H1 (cell line): ENCODE data around the gene MMP20. TPM values are rescaled to one million over a fixed set of nuclear protein-coding genes. Genes with fewer than 3 reads are reported as not detected.

Experiments used
- CTCF ChIA-PET: fragments of 300-600 bp; sonication (Branson Sonifier 250); formaldehyde crosslinking; loops from one replicate; lab custom pipeline; 2021; ENCODE audit not compliant: partially characterized antibody; lab: Charles Lee
- POLR2A ChIA-PET: fragments of 300-600 bp; sonication (Branson Sonifier 250); formaldehyde crosslinking; loops from one replicate; lab custom pipeline; 2021; ENCODE audit warnings: inconsistent platforms; ENCODE audit not compliant: partially characterized antibody; lab: Charles Lee
- DNase-seq, 2 experiments: peaks; one replicate each; pipeline versions ENCODE4 v3.0.0 to v3.0.0-alpha.2; 2010 to 2022; ENCODE audit warnings: low spot score in 2 of 2, low read depth in 1 of 2, mixed read lengths in 1 of 2
- FAIRE-seq: peaks from 2 replicates; lab custom pipeline; 2011; peaks lifted over from hg19 to GRCh38; lab: Jason Lieb, UNC
- H2AFZ ChIP-seq: 2 replicates; pipeline ENCODE4 v1.8.1; 2012; ENCODE audit warnings: low read length, inconsistent platforms
- H2AK5ac ChIP-seq: 2 replicates; pipeline ENCODE4 v1.6.1; 2013; ENCODE audit warnings: low read depth, low read length
- H2BK120ac ChIP-seq: replicated peaks from 2 replicates; pipeline ENCODE3; 2013; ENCODE audit warnings: low read depth, low read length, inconsistent platforms
- H2BK12ac ChIP-seq: 2 replicates; pipeline ENCODE4 v1.6.1; 2013; ENCODE audit warnings: low read depth, low read length
- H2BK15ac ChIP-seq: 2 replicates; pipeline ENCODE4 v1.6.1; 2013; ENCODE audit warnings: low read length
- H2BK20ac ChIP-seq: 2 replicates; pipeline ENCODE4 v1.6.1; 2013; ENCODE audit warnings: low read length
- H2BK5ac ChIP-seq: 2 replicates; pipeline ENCODE4 v1.6.1; 2013; ENCODE audit warnings: low read depth, low read length
- H3K14ac ChIP-seq: 2 replicates; pipeline ENCODE4 v1.6.1; 2013; ENCODE audit warnings: inconsistent platforms; ENCODE audit not compliant: insufficient read length
- H3K18ac ChIP-seq: 2 replicates; pipeline ENCODE4 v1.6.1; 2013; ENCODE audit warnings: low read length; ENCODE audit errors: extremely low read depth
- H3K23ac ChIP-seq: 2 replicates; pipeline ENCODE4 v1.6.1; 2013; ENCODE audit warnings: inconsistent platforms; ENCODE audit not compliant: insufficient read length
- H3K23me2 ChIP-seq: 2 replicates; pipeline ENCODE4 v1.6.1; 2013; ENCODE audit warnings: low read depth, low read length
- H3K27ac ChIP-seq: 2 replicates; pipeline ENCODE4 v1.6.1; 2011; ENCODE audit warnings: low read depth, low read length, inconsistent platforms
- H3K27me3 ChIP-seq, 4 experiments: replicated peaks in 1 of 4; 1 replicate in 1 of 4; 2 replicates in 3 of 4; pipeline versions ENCODE4 v1.6.1 to v1.8.1; 2011 to 2013; ENCODE audit warnings: low read length in 3 of 4, mild to moderate bottlenecking in 3 of 4, inconsistent platforms in 2 of 4, mixed read lengths in 2 of 4, moderate library complexity in 1 of 4; ENCODE audit not compliant: control insufficient read depth in 3 of 4, insufficient read depth in 3 of 4; ENCODE audit errors: extremely low read depth in 1 of 4
- H3K36me3 ChIP-seq, 4 experiments: 2 replicates each; pipeline versions ENCODE4 v1.6.1 to v1.8.1; 2011 to 2013; ENCODE audit warnings: mild to moderate bottlenecking in 4 of 4, low read length in 3 of 4, moderate library complexity in 2 of 4, control low read depth in 1 of 4, inconsistent platforms in 1 of 4; ENCODE audit not compliant: insufficient read depth in 4 of 4, control insufficient read depth in 2 of 4
- H3K4ac ChIP-seq: replicated peaks from 2 replicates; pipeline ENCODE3; 2013; ENCODE audit warnings: low read length, low read depth, mixed read lengths, inconsistent platforms; ENCODE audit not compliant: insufficient read length
- H3K4me1 ChIP-seq, 4 experiments: replicated peaks in 1 of 4; 1 replicate in 1 of 4; 2 replicates in 3 of 4; pipeline versions ENCODE4 v1.6.1 to v1.8.1; 2011 to 2013; ENCODE audit warnings: low read length in 3 of 4, inconsistent platforms in 2 of 4, mixed read lengths in 1 of 4; ENCODE audit not compliant: insufficient read depth in 4 of 4, control insufficient read depth in 3 of 4
- H3K4me2 ChIP-seq, 2 experiments: 2 replicates each; pipeline versions ENCODE4 v1.6.1 to v1.8.1; 2011 to 2013; ENCODE audit warnings: low read depth in 2 of 2, low read length in 2 of 2, control low read depth in 1 of 2, inconsistent platforms in 1 of 2, mild to moderate bottlenecking in 1 of 2; ENCODE audit not compliant: insufficient read depth in 1 of 2
- H3K4me3 ChIP-seq, 4 experiments: fragments of 200-600, 300-600 bp in 1 of 4; sonication (generic), shearing (Covaris generic), sonication (Bioruptor Twin) in 1 of 4; 2 replicates each; pipeline versions ENCODE4 v1.5.1 to v1.8.1; 2011 to 2016; ENCODE audit warnings: low read length in 4 of 4, low read depth in 3 of 4, control low read depth in 2 of 4, inconsistent platforms in 2 of 4, mild to moderate bottlenecking in 2 of 4, mixed read lengths in 1 of 4, moderate library complexity in 1 of 4; ENCODE audit not compliant: insufficient read depth in 2 of 4; ENCODE audit errors: extremely low read depth in 1 of 4
- H3K56ac ChIP-seq: replicated peaks from 2 replicates; pipeline ENCODE3; 2013; ENCODE audit warnings: low read depth, mild to moderate bottlenecking, mixed read lengths, low read length, inconsistent platforms; ENCODE audit not compliant: insufficient read length
- H3K79me1 ChIP-seq: 2 replicates; pipeline ENCODE4 v1.6.1; 2013; ENCODE audit warnings: low read depth, low read length, control low read depth
- H3K79me2 ChIP-seq, 2 experiments: 2 replicates each; pipeline versions ENCODE4 v1.6.1 to v1.8.1; 2012 to 2013; ENCODE audit warnings: low read length in 2 of 2, mild to moderate bottlenecking in 2 of 2, inconsistent platforms in 1 of 2; ENCODE audit not compliant: insufficient read depth in 2 of 2, control insufficient read depth in 1 of 2
- H3K9ac ChIP-seq, 4 experiments: replicated peaks in 1 of 4; 1 replicate in 1 of 4; 2 replicates in 3 of 4; pipeline versions ENCODE4 v1.6.1 to v1.8.1; 2011 to 2013; ENCODE audit warnings: low read depth in 3 of 4, low read length in 3 of 4, control low read depth in 2 of 4, mild to moderate bottlenecking in 2 of 4, moderate library complexity in 2 of 4, inconsistent platforms in 1 of 4; ENCODE audit errors: extremely low read depth in 1 of 4
- H3K9me3 ChIP-seq, 2 experiments: 2 replicates each; pipeline versions ENCODE4 v1.6.1 to v1.8.1; 2012 to 2013; ENCODE audit warnings: mild to moderate bottlenecking in 2 of 2, moderate library complexity in 2 of 2, control low read depth in 1 of 2, inconsistent platforms in 1 of 2, low read depth in 1 of 2, low read length in 1 of 2, mixed read lengths in 1 of 2; ENCODE audit not compliant: insufficient read depth in 2 of 2
- H4K20me1 ChIP-seq, 2 experiments: replicated peaks in 1 of 2; 2 replicates each; pipeline versions ENCODE3 to v1.8.1; 2011 to 2013; ENCODE audit warnings: inconsistent platforms in 2 of 2, low read length in 2 of 2, mild to moderate bottlenecking in 1 of 2; ENCODE audit not compliant: insufficient read depth in 2 of 2, control insufficient read depth in 1 of 2
- H4K5ac ChIP-seq: 2 replicates; pipeline ENCODE4 v1.6.1; 2013; ENCODE audit warnings: low read length, low read depth, mixed read lengths, inconsistent platforms; ENCODE audit not compliant: insufficient read length
- H4K8ac ChIP-seq: 2 replicates; pipeline ENCODE4 v1.8.0; 2013; ENCODE audit warnings: mild to moderate bottlenecking, moderate library complexity, low read length, inconsistent platforms; ENCODE audit not compliant: insufficient read depth; ENCODE audit errors: extremely low read depth
- H4K91ac ChIP-seq: replicated peaks from 2 replicates; pipeline ENCODE3; 2013; ENCODE audit warnings: low read length, mixed read lengths, inconsistent platforms; ENCODE audit not compliant: insufficient read length
- CBX5 ChIP-seq: fragments of 300-800, 300-1000 bp; sonication (generic); IDR thresholded peaks from 2 replicates; pipeline ENCODE4 v1.7.1; 2016; ENCODE audit warnings: antibody characterized with exemption, low read length, low read depth
- CHD1 ChIP-seq: IDR thresholded peaks from 2 replicates; pipeline ENCODE4 v1.6.1; 2012; ENCODE audit warnings: low read depth, low read length, improper control_type of control experiment
- FOSL1 ChIP-seq: IDR thresholded peaks from 2 replicates; pipeline ENCODE4 v1.6.1; 2011; ENCODE audit warnings: mild to moderate bottlenecking, low read depth, low read length, moderate library complexity; ENCODE audit not compliant: insufficient read depth
- GTF2F1 ChIP-seq: IDR thresholded peaks from 2 replicates; pipeline ENCODE4 v1.6.1; 2012; ENCODE audit warnings: low read depth, low read length, improper control_type of control experiment, borderline replicate concordance
- JUN ChIP-seq: IDR thresholded peaks from 2 replicates; pipeline ENCODE4 v1.6.1; 2011; ENCODE audit warnings: low read depth, mild to moderate bottlenecking, improper control_type of control experiment, low read length
- POU5F1 ChIP-seq: IDR thresholded peaks from 2 replicates; pipeline ENCODE4 v1.6.1; 2011; ENCODE audit warnings: low read depth, mild to moderate bottlenecking, low read length, moderate library complexity
- RAD21 ChIP-seq, 2 experiments: IDR thresholded peaks in 1 of 2; conservative IDR thresholded peaks in 1 of 2; 2 replicates each; pipeline ENCODE4 v1.6.1; 2011; ENCODE audit warnings: low read depth in 2 of 2, low read length in 2 of 2, improper control_type of control experiment in 1 of 2, inconsistent platforms in 1 of 2, mild to moderate bottlenecking in 1 of 2, moderate library complexity in 1 of 2
- SIN3A ChIP-seq, 2 experiments: IDR thresholded peaks in 1 of 2; conservative IDR thresholded peaks in 1 of 2; 2 replicates each; pipeline ENCODE4 v1.6.1; 2011 to 2012; ENCODE audit warnings: low read length in 2 of 2, improper control_type of control experiment in 1 of 2, low read depth in 1 of 2, mild to moderate bottlenecking in 1 of 2
- SRF ChIP-seq: IDR thresholded peaks from 2 replicates; pipeline ENCODE4 v1.6.1; 2011; ENCODE audit warnings: mild to moderate bottlenecking, low read depth, low read length, moderate library complexity
- TAF7 ChIP-seq: optimal IDR thresholded peaks from 2 replicates; pipeline ENCODE3; 2011; ENCODE audit warnings: low read depth, mild to moderate bottlenecking, inconsistent platforms, low read length, moderate library complexity, borderline replicate concordance
- TBP ChIP-seq: IDR thresholded peaks from 2 replicates; pipeline ENCODE4 v1.6.1; 2011; ENCODE audit warnings: low read depth, low read length, improper control_type of control experiment
- WGBS, 2 experiments: shearing (Covaris generic) in 1 of 2; methylation state at CpG; one replicate each; pipeline versions ENCODE4 v1.1.6 to v1.1.7; 2013 to 2015; ENCODE audit warnings: low lambda C conversion rate in 2 of 2, mixed read lengths in 2 of 2, inconsistent platforms in 1 of 2, low coverage in 1 of 2, missing lambda C conversion rate in 1 of 2; ENCODE audit not compliant: insufficient replicate concordance in 2 of 2, insufficient coverage in 1 of 2, insufficient read length in 1 of 2; ENCODE audit errors: extremely low coverage in 1 of 2, missing lambda C conversion rate in 1 of 2; 5-methylcytosine and 5-hydroxymethylcytosine counted together
- polyA plus RNA-seq, 7 experiments: library from polyadenylated mRNA; depleted of rRNA in 3 of 7; stranded (reverse) in 5 of 7; unstranded in 2 of 7; fragments of >200 nt in 5 of 7; fragments of 200-250 nt in 2 of 7; gene quantifications; 1 replicate in 5 of 7; 2 replicates in 1 of 7; 4 replicates in 1 of 7; pipeline versions ENCODE4 v1.2.1 to v1.2.3, GENCODE V29; 2011 to 2013; ENCODE audit warnings: missing spikeins in 2 of 7, mixed read lengths in 2 of 7
- total RNA-seq: library from RNA; stranded (reverse); fragmentation: NEBNext Ultra II Directional; extraction: Animal tissue kit (Norgen Biotek cat#: 25700); gene quantifications from 2 replicates; pipeline ENCODE4 v1.2.1, GENCODE V29; 2021

MMP20 gene
- total and polyA plus RNA-seq, 2 of the 8 experiments (the other 6 are each of a cell fraction or from before 2014, with no cell fraction given) = not detected

- H3K36me3 ChIP-seq = no peaks in the 10 kb centered on the region
- no peaks in the 10 kb centered on the region for H3K79me2 ChIP-seq
- no peaks in the 10 kb centered on the region for H3K23me2 ChIP-seq
- no peaks in the 10 kb centered on the region for H4K20me1 ChIP-seq
- ChIA-PET CTCF (interaction anchor here (0.7 to 5.0 kb wide), 6 partner anchors 9 to 315 kb away, joined by 3 to 33 read pairs (median 7); no protein-coding TSS in a partner anchor), POLR2A (interaction anchor here (1.4 kb wide), 1 partner anchor 10 kb away, joined by 6 read pairs; no protein-coding TSS in a partner anchor)
- H3K4me1 ChIP-seq = peaks cover 0 to 6% (median 1%) of the 10 kb centered on the region in 4 experiments; a peak in 2 of 7 replicates
- no peak overlapping the region for H3K14ac ChIP-seq
- H3K9ac ChIP-seq = no peak overlapping the region
- H2BK20ac ChIP-seq = no peak overlapping the region
- no peak overlapping the region for H4K8ac ChIP-seq
- no peaks in the 10 kb centered on the region for H3K27me3 ChIP-seq
- H3K23ac ChIP-seq = no peak overlapping the region
- FAIRE-seq (no peak), DNase-seq (no peak)
- H3K79me1 ChIP-seq = no peaks in the 10 kb centered on the region
- no peak overlapping the region for H4K5ac ChIP-seq
- no peak overlapping the region for H4K91ac ChIP-seq
- no peak overlapping the region for H2BK12ac ChIP-seq
- H3K9me3 ChIP-seq = no peaks in the 10 kb centered on the region
- H3K56ac ChIP-seq = no peak overlapping the region
- H2AK5ac ChIP-seq = no peak overlapping the region
- no peak overlapping the region for H3K18ac ChIP-seq
- no peak overlapping the region for H3K27ac ChIP-seq
- no peak overlapping the region for H2AFZ ChIP-seq
- H2BK15ac ChIP-seq = no peak overlapping the region
- no peak overlapping the region for H2BK120ac ChIP-seq
- H3K4me3 ChIP-seq = no peak overlapping the region
- no peak overlapping the region for H3K4me2 ChIP-seq
- WGBS, 2 experiments = 78% methylated on average over 5 of the region's 5 CpGs; no CpG with 5 or more reads in 1 of the 2 experiments
- H3K4ac ChIP-seq = no peak overlapping the region
- no peak overlapping the region for H2BK5ac ChIP-seq
- no peak for TF ChIP-seq JUN
- no peak for TF ChIP-seq POU5F1
- TF ChIP-seq SIN3A (conservative IDR thresholded peaks at IDR 0.05 in 1 of 2, IDR thresholded peaks at IDR 0.05 in 1 of 2; ENCODE audit: low read depth in 1 of 2, low read length in 2 of 2) = no peak
- TF ChIP-seq TBP = no peak
- TF ChIP-seq RAD21 (IDR thresholded peaks at IDR 0.05 in 1 of 2, conservative IDR thresholded peaks at IDR 0.05 in 1 of 2; ENCODE audit: low read depth in 2 of 2, low read length in 2 of 2) = no peak
- no peak for TF ChIP-seq CBX5
- no peak for TF ChIP-seq CHD1
- TF ChIP-seq SRF = no peak
- no peak for TF ChIP-seq GTF2F1
- no peak for TF ChIP-seq TAF7
- no peak for TF ChIP-seq FOSL1
Measured at GRCh38 chr11:102603576-102603975, 21.6 kb downstream of the MMP20 start.
